Kidney glomerular epithelial cell (primary cell): ENCODE data around the gene ARHGAP36.

Experiments used
- DNase-seq: peaks from one replicate; lab custom pipeline; 2025; lab: John Stamatoyannopoulos, UW

Gene ARHGAP36

DNA sequence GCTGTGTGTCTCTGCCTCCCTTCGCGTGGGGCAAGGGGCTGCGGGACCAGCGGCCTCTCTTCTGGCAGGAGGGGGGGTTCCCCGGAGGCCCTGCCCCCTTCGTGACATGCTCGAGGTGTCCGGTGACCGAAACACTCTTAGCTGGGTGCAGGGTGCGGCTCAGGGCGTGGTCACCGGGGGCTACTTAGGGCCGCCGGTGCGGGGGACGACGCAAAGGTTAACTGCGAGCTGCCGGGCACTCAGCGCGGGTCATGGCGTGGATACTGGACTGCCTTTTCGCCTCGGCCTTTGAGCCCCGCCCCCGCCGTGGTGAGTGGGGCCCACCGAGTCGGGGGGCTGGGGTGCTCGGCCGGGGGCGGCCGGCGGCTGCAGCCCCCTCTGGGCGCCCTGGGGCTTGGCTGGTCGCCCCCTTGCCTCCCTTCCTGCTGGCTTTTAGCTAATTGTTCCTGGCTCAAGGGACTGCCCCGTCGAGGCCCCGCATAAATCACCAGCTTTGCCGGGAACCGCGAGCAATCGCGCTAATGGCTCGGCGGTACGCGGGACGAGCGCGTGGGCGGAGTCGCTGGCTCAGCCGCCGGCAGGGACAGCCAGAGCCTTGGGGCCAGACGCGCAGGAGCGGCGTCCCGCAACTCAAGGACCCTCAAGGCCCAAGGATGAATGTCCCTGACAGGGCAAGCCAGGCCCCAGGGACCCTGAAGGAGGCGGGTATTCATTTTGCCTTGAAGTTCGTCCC lies at the start of gene ARHGAP36:
TSS of gene ARHGAP36 (plus strand) at position 211 of the 733 bp plus-strand sequence. CDS start 23,320 bp downstream, outside the sequence.
- DNase-seq, result no peak

DNA sequence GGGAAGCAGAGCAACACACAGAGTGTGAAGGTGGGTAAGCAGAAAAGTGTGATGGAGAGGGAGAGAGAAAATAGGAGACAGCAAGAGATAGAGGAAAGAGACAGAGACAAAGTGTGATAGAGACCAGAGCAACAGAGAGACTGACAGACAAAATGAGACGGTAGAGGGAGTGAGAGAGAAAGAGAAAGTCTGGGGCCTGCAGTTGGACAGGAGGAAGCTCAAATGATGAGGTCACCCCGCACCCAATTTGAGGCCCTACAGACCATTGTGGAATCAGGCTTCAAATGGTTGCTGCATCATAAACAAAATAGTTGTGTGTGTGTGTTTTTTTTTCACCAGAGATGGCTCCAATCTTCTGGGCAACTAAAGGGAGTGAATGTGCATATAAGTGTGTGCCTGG lies 48.0 kb upstream of the ARHGAP36 start:
- DNase-seq, result no peak

- no peak for DNase-seq
Observed at GRCh38 chrX:131025336-131025735, 32.8 kb upstream of the ARHGAP36 start.

DNA sequence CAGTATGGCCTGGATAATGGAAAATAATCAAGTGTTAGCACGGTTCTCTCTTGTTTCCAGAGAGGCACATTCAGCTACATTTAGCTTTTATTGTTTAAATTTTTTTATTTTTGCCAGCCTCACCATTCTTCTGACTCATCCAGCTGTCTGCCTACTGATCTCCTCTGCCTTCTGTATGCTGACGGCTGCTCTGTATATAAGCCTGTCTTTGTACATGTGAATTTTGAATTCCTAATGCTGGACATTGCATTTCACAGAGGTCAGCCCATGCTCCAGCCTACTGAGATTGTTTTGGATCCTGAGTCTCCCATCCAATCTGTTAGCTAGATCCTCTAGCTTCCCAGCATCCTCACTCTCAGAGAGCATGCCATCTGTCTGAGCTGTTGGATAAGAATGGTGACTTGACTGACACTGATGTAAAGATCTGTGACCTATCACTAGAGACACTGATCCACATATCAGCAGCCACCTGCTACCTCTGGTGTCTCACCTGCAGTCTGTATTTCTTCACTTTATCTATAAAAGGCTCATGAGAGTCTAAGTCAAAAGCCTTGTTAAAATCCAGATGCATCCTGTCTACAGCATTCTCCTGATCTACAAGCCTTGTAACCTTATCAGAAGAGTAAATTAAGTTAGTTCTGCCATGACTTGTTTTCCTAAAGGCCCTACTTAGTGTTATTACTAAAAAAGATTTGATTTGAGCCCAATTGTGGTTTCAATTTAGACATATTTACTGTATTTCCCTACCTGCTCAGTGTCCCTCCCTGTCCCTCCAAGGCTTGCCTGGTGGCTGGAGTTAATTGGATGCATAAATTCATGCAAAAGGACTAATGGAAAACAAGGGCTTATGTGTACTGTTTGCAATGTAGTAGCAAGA lies 25.6 kb upstream of the ARHGAP36 start:
- no peak for DNase-seq

DNA sequence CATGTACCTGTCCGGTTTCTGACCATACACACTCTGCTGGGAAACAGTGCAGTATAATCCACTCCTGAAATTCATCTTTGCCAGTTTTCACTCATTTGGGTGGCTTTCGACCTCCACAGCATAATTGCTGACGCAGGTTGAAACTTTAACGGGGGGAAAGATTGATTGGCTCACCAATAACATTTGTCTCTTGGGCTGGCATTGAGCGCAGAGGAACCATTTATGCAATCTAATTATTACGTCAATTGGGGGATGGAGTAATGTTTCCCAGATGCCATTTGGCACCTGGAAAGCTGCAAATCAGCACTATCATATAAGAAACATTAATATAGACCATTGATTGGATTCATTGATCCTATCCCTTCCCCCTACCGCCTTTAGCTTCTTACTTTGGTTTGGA lies 24.1 kb upstream of the ARHGAP36 start:
- no peak for DNase-seq

DNA sequence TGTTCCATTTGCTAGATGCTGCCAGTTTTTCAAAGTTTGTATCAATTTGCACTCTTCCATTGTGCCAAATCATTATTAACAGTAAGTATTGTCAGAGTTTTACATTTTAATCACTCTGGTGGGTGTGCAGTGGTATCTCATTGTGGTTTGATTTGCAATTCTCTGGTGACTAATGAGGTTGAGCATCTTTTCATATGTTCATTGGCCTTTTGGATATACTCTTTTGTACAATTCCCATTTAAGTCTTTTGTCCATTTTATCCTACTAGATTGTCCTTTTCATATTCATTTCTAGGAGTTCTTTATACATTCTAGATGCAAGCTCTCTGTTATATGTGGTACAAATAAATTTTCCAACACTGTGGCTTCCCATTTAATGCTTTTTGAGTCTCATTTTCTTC lies 17.4 kb upstream of the ARHGAP36 start:
- DNase-seq, result no peak

- DNase-seq, result no peak
Observed at GRCh38 chrX:131041667-131042066, 16.5 kb upstream of the ARHGAP36 start.

DNA sequence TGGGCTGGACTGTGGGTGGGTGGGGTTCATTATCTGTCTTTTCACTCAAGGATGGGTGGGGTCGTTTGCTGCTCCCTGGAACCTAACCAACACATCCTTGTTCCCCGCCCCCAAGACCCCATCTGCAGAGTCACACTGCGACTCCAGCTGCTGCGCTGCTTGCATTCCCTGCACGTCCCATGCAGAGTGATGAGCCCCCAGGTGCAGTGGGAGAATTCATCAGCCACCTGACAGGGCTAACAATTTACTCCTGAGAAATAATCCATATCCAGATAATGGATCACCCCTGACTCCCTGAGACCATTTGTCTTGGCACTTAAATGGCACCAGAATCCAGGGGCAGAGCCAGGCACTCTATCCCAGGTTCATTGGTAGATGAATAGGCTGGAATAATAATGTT lies 12.4 kb upstream of the ARHGAP36 start:
- DNase-seq, result no peak

GRCh38 chrX:131046596-131046995 lies 11.6 kb upstream of the ARHGAP36 start:
- no peak for DNase-seq

DNA sequence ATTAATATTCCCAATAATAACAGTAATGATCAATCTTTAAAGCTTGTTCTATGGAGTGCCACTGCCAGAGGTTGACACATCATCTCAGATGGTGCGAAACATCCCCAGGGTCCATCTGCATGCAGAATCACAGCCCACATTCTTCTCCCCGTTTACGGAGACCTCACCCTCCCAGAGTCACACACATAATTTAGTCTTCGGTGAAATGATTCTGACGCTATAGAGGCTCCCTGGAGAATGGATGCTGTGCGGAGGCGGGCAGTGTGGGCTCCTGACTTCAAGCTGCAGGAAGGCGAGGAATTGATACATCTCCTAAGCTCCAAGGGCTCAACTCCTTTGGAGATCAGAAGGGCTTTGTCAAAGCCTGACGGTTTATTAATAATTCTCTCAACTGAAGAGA lies 11.0 kb upstream of the ARHGAP36 start:
- DNase-seq, result no peak

DNA sequence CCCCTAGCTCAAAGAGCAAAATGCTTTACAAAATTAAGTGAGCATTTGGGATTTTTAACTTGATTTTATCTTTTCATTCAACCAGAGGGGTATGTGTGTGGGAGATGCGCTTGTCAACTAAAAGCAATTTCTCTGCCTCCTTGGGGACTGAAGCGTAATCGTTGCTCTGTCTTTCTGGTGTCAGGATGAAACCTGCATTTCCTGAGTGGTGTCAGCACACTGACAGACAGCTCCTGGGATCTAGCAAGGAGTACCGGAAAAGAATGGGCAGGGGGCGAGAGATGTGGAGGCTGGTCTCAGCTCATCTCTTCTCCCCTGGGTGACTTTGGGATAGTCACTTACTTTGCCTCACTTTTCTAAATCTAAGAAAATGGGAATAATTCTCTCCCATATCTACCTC lies 5.1 kb upstream of the ARHGAP36 start:
- no peak for DNase-seq

- no peak for DNase-seq
Observed at GRCh38 chrX:131054906-131055305, 3.2 kb upstream of the ARHGAP36 start.

DNA sequence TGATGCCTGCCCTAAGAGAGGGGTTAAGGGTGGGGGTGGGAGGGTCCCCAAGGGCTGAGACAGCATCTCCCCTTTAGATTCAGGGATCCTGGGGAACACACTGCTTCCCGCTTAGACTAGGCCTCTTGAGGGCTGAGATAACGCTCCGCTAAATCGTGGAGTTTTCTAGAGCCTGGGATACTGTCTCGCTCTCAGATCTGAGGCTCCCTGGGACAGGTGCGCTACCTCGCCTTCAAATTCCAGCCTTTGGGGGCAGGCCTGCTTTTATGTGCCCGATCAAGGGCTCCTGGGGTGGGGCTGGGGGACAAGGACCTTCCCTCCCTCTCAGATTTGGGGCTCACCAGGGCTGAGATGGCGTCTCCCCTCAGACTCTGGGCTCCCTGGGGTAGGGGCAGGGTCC lies 440 bp upstream of the ARHGAP36 start:
- DNase-seq, result no peak

DNA sequence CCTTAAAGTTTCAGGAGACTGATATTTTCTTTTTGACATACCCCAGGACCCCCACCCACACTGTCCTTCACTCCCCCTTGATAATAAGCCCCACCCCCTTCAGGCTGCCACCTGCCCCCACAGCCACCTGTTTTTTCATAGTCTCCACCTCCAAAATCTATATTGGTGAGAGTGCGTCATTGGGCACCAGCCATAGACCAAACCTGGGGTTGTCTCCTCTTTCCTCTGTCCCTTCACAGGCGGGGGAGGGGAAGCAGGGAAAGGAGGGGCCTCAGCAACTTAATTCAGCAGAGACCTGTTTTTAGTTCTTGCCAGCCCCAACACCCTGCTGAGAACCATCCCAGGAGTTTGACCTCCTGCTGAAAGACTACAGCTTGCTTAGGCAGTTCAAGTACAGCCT lies 1.1 kb downstream of the ARHGAP36 start:
- DNase-seq, result no peak

DNA sequence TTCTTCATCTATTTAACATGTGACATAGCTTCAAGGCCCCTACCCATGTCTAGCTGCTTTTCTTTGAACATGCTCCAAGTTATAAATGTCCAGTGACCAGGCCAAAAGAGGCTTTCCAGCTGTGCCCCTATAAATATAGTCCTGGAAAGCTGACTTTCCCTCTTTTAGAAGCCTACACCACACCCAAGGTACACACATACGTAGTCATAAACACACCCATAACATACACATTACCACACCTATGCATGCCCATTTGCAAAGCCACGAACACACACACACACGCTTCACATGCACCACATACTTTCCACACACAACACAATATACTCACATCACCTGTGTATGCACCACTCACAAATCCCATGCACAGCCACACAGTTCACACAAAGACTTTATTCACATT lies 2.0 kb downstream of the ARHGAP36 start:
- no peak for DNase-seq

DNA sequence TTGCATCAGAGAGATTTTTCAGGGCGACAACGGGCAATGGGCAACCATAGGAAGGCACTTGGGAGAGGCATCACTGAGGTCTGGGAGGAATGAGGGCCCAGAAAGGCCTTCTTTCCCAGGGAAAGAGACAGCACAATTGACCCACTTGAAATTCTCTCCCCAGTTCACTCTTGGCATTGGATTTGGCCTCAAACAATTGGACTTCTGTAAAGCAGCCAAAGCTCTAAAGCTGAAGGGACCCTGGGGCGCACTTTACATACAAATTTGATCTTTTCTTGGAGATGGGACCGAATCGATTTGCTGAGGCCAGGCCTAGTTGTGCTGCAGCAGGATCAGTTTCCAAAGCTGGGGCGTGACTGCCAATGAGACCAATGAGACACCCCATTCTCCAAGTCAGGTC lies 3.2 kb downstream of the ARHGAP36 start:
- no peak for DNase-seq

DNA sequence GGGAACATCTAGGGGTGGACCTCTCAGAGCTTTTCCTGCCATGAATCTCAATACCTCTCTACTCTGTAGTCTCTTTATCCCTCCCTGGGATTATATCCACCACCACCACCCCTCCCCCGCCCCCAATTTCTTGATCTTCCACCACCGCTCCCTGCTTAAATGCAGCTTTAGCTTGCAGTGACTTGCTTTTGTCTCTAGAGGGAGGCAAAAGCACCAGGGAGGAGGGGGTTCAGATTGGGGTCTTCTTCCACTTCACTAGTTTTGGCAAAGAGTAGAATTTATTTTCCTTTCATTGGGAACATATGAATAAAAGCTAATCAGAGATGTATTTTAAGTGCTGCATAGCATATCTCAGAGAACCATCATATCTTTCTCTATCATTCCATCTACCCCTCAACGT lies 5.5 kb downstream of the ARHGAP36 start:
- no peak for DNase-seq

DNA sequence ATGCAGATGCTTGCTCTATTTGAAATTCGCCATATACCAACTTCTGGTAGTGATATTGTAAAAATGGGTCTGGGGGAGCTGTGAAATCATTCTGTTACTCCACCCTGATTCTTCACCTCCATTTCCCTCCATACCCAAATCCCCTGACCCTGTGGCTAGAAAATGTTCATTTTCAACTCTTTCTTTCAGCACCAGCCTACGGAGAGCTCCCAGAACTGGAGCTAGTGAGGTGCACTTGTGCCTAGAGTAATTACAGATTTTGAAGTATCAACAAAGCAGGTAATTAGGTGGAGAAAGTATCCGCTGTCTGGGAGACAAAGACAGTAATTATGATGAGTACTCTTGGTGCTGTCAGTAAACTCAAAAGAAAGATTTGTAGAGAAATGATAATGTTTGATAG lies 8.1 kb downstream of the ARHGAP36 start:
- no peak for DNase-seq

- no peak for DNase-seq
Observed at GRCh38 chrX:131067216-131067615, 9.1 kb downstream of the ARHGAP36 start.

- DNase-seq, result no peak
Observed at GRCh38 chrX:131067846-131068745, 9.9 kb downstream of the ARHGAP36 start.

DNA sequence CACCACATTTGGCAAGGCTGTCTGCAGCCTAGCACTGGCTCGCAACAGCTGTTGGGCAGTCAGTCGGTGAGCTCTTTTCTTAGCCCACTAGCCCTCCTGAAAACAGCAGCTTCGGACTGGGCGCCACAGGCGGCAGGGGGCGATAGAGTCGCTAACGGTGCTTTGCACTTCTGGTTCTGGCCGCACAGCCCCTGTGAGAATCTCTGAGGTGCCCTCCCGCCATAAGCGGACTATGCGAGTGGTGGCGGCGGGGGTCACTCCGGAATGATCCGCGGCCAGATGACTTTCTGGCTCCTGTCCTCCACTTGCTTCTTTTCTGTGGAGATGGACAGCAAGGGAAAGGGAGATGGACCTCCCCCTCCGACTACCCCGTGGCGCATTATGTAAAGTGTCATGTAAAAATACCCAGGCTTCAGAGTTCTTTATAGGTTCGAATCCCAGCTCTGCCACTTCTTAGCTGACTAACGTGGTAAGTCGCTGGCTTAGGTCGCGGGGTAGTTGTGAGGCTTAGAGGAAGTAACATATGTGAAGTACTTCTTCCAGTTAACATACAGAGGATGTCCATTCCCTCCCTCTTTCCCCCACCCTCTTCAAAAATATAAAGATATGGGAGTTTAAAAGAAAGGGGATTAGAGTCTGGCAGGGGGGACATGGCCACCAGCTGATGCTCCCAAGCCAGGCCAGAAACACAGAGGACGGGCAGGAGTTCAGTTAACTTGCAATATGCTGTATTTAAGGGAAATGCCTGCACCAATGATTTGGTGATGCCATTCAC lies 11.0 kb downstream of the ARHGAP36 start:
- no peak for DNase-seq
